HepG2 (cell line): ENCODE measurements around the gene MRPL18. TPM values are rescaled to one million over a fixed set of nuclear protein-coding genes. Genes with fewer than 3 reads are reported as not detected.
A peak's percentile ranks its signal among the peaks of the same experiment; 100 is the strongest.

Experiments used
- BCL3 ChIP-seq: sonication (generic); formaldehyde crosslinking; IDR thresholded peaks from 2 replicates; pipeline ENCODE4 v1.5.1; 2020; ENCODE audit warnings: mild to moderate bottlenecking, missing genetic modification reagents, moderate library complexity
- ERF ChIP-seq: IDR thresholded peaks from 2 replicates; pipeline ENCODE4 v1.6.1; 2018; ENCODE audit warnings: missing biosample characterization, missing genetic modification reagents
- HCFC1 ChIP-seq: fragments of 150-350 bp; IDR thresholded peaks from 2 replicates; pipeline ENCODE4 v1.6.1; 2014; ENCODE audit warnings: low read depth, low read length
- HMG20B ChIP-seq: conservative IDR thresholded peaks from 2 replicates; pipeline ENCODE4 v1.6.1; 2016; ENCODE audit warnings: missing genetic modification reagents, missing compliant biosample characterization
- IRX3 ChIP-seq: sonication (generic); formaldehyde crosslinking; IDR thresholded peaks from 2 replicates; pipeline ENCODE4 v1.8.1; 2023; ENCODE audit warnings: mild to moderate bottlenecking, low read depth, missing genetic modification reagents, borderline replicate concordance
- KDM5B ChIP-seq: sonication (generic); formaldehyde crosslinking; IDR thresholded peaks from 2 replicates; pipeline ENCODE4 v1.4.0; 2020; ENCODE audit warnings: missing genetic modification reagents, mild to moderate bottlenecking, borderline replicate concordance
- KLF16 ChIP-seq, 2 experiments: sonication (generic) in 1 of 2; formaldehyde crosslinking in 1 of 2; IDR thresholded peaks; 2 replicates each; pipeline versions ENCODE4 v1.6.1 to v1.8.0; 2016 to 2023; ENCODE audit warnings: missing genetic modification reagents in 2 of 2, missing compliant biosample characterization in 1 of 2
- MXD4 ChIP-seq: IDR thresholded peaks from 2 replicates; pipeline ENCODE4 v1.6.1; 2016; ENCODE audit warnings: mild to moderate bottlenecking, missing biosample characterization, missing genetic modification reagents
- PHB2 ChIP-seq: fragments of 450-650 bp; IDR thresholded peaks from 2 replicates; pipeline ENCODE4 v1.6.1; 2018; ENCODE audit not compliant: partially characterized antibody
- SATB2 ChIP-seq: sonication (generic); formaldehyde crosslinking; IDR thresholded peaks from 2 replicates; pipeline ENCODE4 v1.5.0; 2020; ENCODE audit warnings: missing genetic modification reagents
- SP1 ChIP-seq, 2 experiments: fragments of 450-650 bp in 1 of 2; sonication (generic) in 1 of 2; formaldehyde crosslinking in 1 of 2; IDR thresholded peaks; 2 replicates each; pipeline versions ENCODE4 v1.4.0 to v1.6.1; 2016 to 2020; ENCODE audit warnings: missing genetic modification reagents in 1 of 2
- TCF7L2 ChIP-seq: IDR thresholded peaks from 2 replicates; pipeline ENCODE4 v1.6.1; 2011; ENCODE audit warnings: mild to moderate bottlenecking, low read depth, low read length, moderate library complexity
- TEAD3 ChIP-seq: optimal IDR thresholded peaks from 2 replicates; pipeline ENCODE3; 2016; ENCODE audit warnings: borderline replicate concordance
- THAP7 ChIP-seq: sonication (generic); formaldehyde crosslinking; IDR thresholded peaks from 2 replicates; pipeline ENCODE4 v1.8.1; 2023; ENCODE audit warnings: mild to moderate bottlenecking, missing genetic modification reagents
- XRCC5 ChIP-seq: fragments of 200-400 bp; formaldehyde crosslinking; optimal IDR thresholded peaks from 2 replicates; pipeline ENCODE3; 2017; ENCODE audit warnings: mild to moderate bottlenecking, low read length
- ZNF343 ChIP-seq: sonication (generic); formaldehyde crosslinking; IDR thresholded peaks from 2 replicates; pipeline ENCODE4 v1.4.0; 2020; ENCODE audit warnings: mild to moderate bottlenecking, missing genetic modification reagents
- ZNF350 ChIP-seq: sonication (generic); formaldehyde crosslinking; IDR thresholded peaks from 2 replicates; pipeline ENCODE4 v1.4.0; 2020; ENCODE audit warnings: mild to moderate bottlenecking, low read depth, missing genetic modification reagents, borderline replicate concordance
- ZNF383 ChIP-seq: sonication (generic); formaldehyde crosslinking; IDR thresholded peaks from 2 replicates; pipeline ENCODE4 v1.4.0; 2020; ENCODE audit warnings: missing genetic modification reagents, mild to moderate bottlenecking, borderline replicate concordance
- ZNF749 ChIP-seq: sonication (generic); formaldehyde crosslinking; IDR thresholded peaks from 2 replicates; pipeline ENCODE4 v1.8.0; 2022; ENCODE audit warnings: mild to moderate bottlenecking, missing genetic modification reagents, moderate library complexity, borderline replicate concordance
- ZNF841 ChIP-seq: sonication (generic); formaldehyde crosslinking; IDR thresholded peaks from 2 replicates; pipeline ENCODE4 v1.8.1; 2023; ENCODE audit warnings: missing genetic modification reagents, borderline replicate concordance
- polyA plus RNA-seq, 8 experiments: library from polyadenylated mRNA; depleted of rRNA in 3 of 8; stranded (reverse) in 7 of 8; unstranded in 1 of 8; fragments of >200 nt; fragmentation: Illumina TruSeq in 4 of 8; extraction: Trizol in 4 of 8; gene quantifications; 2 replicates each; pipeline versions ENCODE4 v1.2.1 to v1.2.3, GENCODE V29; 2011 to 2016; ENCODE audit warnings: low read depth in 4 of 8, missing spikeins in 1 of 8, mixed read lengths in 1 of 8; ENCODE audit not compliant: insufficient read depth in 1 of 8
- total RNA-seq, 5 experiments: library from RNA; depleted of rRNA; stranded (reverse); fragments of >200 nt; fragmentation: Illumina TruSeq; extraction: Trizol; gene quantifications; 2 replicates each; pipeline ENCODE4 v1.2.3, GENCODE V29; 2016; ENCODE audit warnings: low read depth in 1 of 5
- TF ChIP-seq, protein P1 (sequence below): sonication (generic); formaldehyde crosslinking; IDR thresholded peaks from 2 replicates; pipeline ENCODE4 v1.4.0; 2020; ENCODE audit warnings: missing genetic modification reagents, low read depth, mild to moderate bottlenecking, borderline replicate concordance
- TF ChIP-seq, protein P2 (sequence below): sonication (generic); IDR thresholded peaks from 2 replicates; pipeline ENCODE4 v1.6.1; 2016; ENCODE audit warnings: low read depth, borderline replicate concordance
- TF ChIP-seq, protein P3 (sequence below): sonication (generic); formaldehyde crosslinking; IDR thresholded peaks from 2 replicates; pipeline ENCODE4 v1.5.0; 2020; ENCODE audit warnings: missing genetic modification reagents
- TF ChIP-seq, protein P4 (sequence below): sonication (generic); formaldehyde crosslinking; IDR thresholded peaks from 2 replicates; pipeline ENCODE4 v1.4.0; 2020; ENCODE audit warnings: missing genetic modification reagents, borderline replicate concordance

The MRPL18 gene
- total and polyA plus RNA-seq, 2 of the 13 experiments (the other 11 are each of a cell fraction or from before 2014, with no cell fraction given), result 85.6 to 176 TPM

- TF ChIP-seq ZNF343 (CRISPR knock-in tag) (0 out of 2 replicates have a peak, but pooled peaks have one; percentile 9), PHB2 (no peak), HCFC1 (no peak), ZNF383 (CRISPR knock-in tag) (no peak), TEAD3 (CRISPR knock-in tag) (peak; percentile 66), ZNF749 (peak; percentile 40; the same call in 1 of the 2 replicates), ZNF350 (no peak; the same call in 1 of the 2 replicates), ERF (CRISPR knock-in tag) (no peak), SP1 (IDR thresholded peaks at IDR 0.05) (no peak), SP1 (CRISPR knock-in tag; IDR thresholded peaks at IDR 0.05) (peak; percentile 49; the same call in 1 of the 2 replicates), BCL3 (CRISPR knock-in tag) (peak; percentile 87), SATB2 (CRISPR knock-in tag) (peak; percentile 79; the same call in 1 of the 2 replicates), TCF7L2 (no peak), IRX3 (no peak), MXD4 (peak; percentile 58; the same call in 1 of the 2 replicates), KDM5B (CRISPR knock-in tag) (peak; percentile 52), XRCC5 (no peak), THAP7 (CRISPR knock-in tag) (no peak), HMG20B (CRISPR knock-in tag) (0 out of 2 replicates have a peak, but pooled peaks have one; percentile 51), ZNF841 (CRISPR knock-in tag) (no peak), KLF16 (CRISPR knock-in tag; IDR thresholded peaks at IDR 0.05) (no peak)
- TF ChIP-seq, protein P1, sequence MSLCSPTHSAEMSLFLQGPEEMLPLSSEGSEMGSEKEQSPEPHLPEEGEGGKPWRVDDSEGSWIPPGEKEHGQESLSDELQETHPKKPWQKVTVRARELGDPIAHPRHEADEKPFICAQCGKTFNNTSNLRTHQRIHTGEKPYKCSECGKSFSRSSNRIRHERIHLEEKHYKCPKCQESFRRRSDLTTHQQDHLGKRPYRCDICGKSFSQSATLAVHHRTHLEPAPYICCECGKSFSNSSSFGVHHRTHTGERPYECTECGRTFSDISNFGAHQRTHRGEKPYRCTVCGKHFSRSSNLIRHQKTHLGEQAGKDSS (CRISPR knock-in tag), result no peak
- TF ChIP-seq, protein P2, sequence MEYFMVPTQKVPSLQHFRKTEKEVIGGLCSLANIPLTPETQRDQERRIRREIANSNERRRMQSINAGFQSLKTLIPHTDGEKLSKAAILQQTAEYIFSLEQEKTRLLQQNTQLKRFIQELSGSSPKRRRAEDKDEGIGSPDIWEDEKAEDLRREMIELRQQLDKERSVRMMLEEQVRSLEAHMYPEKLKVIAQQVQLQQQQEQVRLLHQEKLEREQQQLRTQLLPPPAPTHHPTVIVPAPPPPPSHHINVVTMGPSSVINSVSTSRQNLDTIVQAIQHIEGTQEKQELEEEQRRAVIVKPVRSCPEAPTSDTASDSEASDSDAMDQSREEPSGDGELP, result peak; percentile 62
- TF ChIP-seq, protein P3, sequence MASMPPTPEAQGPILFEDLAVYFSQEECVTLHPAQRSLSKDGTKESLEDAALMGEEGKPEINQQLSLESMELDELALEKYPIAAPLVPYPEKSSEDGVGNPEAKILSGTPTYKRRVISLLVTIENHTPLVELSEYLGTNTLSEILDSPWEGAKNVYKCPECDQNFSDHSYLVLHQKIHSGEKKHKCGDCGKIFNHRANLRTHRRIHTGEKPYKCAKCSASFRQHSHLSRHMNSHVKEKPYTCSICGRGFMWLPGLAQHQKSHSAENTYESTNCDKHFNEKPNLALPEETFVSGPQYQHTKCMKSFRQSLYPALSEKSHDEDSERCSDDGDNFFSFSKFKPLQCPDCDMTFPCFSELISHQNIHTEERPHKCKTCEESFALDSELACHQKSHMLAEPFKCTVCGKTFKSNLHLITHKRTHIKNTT (CRISPR knock-in tag), result no peak
- TF ChIP-seq, protein P4, sequence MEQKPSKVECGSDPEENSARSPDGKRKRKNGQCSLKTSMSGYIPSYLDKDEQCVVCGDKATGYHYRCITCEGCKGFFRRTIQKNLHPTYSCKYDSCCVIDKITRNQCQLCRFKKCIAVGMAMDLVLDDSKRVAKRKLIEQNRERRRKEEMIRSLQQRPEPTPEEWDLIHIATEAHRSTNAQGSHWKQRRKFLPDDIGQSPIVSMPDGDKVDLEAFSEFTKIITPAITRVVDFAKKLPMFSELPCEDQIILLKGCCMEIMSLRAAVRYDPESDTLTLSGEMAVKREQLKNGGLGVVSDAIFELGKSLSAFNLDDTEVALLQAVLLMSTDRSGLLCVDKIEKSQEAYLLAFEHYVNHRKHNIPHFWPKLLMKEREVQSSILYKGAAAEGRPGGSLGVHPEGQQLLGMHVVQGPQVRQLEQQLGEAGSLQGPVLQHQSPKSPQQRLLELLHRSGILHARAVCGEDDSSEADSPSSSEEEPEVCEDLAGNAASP (CRISPR knock-in tag), result peak; percentile 70; the same call in 1 of the 2 replicates
These were observed 27.5 kb upstream of the MRPL18 start (continued) for GRCh38 chr6:159762681-159763293.
